ENCODE measurements around the gene MUCL3. TPM values are rescaled to one million over a fixed set of nuclear protein-coding genes. Genes with fewer than 3 reads are reported as not detected.
A peak's percentile ranks its signal among the peaks of the same experiment; 100 is the strongest.
"Not testable (repeated sequence)": the region's sequence is repeated elsewhere in the genome, so short reads cannot be mapped to it uniquely, and the experiment has no call there.

MUCL3 gene
- total and polyA plus RNA-seq, 2 donors (not counting 1 experiment from before 2014, with no cell fraction given), result not detected

DNA sequence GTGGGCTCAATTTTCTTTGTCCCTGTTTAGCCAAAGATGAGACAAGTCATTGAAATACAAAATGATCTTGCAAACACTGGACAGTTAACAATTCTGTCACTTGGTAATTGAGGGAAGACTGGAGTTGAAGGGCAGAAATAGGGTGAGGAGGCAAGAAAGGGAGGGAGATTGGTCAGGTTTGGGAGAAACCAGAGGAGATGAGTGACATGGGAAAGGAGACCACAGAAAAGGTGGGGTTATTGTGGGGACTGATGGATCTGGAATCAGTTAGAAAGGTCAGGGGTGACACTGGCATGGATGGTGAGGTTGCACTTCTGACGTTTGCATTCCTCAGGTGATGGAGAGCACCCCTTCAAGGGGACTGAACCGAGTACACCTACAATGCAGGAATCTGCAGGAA, 32.1 kb upstream of the MUCL3 start:
- ChIA-PET CTCF (interaction anchor here (1.4 to 1.5 kb wide), 2 partner anchors 25 to 171 kb away, joined by 3 read pairs; partner anchors contain the start of gene DDR1), POLR2A (no interaction called here)
- Histone ChIP-seq H3K9me3 (ENCODE audit: control extremely low read depth in 1 of 3, control insufficient read depth in 2 of 3, insufficient read depth in 1 of 3, low read length in 2 of 3) (no peaks in the 10 kb centered on the region), H3K4me2 (replicated peaks; ENCODE audit: low read depth, low read length, poor library complexity, severe bottlenecking) (peak overlapping the region; percentile 93), H2AFZ (ENCODE audit: insufficient read depth, low read depth, low read length, poor library complexity, severe bottlenecking) (peak overlapping the region; percentile 90), H3K4me1 (ENCODE audit: control insufficient read depth in 2 of 2, insufficient read depth in 2 of 2, low read length in 2 of 2) (peaks cover 12 to 25% of the 10 kb centered on the region in 2 donors), H4K20me1 (ENCODE audit: control insufficient read depth, insufficient read depth, low read length, poor library complexity, severe bottlenecking) (no peaks in the 10 kb centered on the region), H3K27me3 (replicated peaks in 1 of 4; ENCODE audit: control extremely low read depth in 1 of 4, control insufficient read depth in 3 of 4, insufficient read depth in 4 of 4, low read length in 3 of 4) (no peaks in the 10 kb centered on the region), H3K9ac (ENCODE audit: low read length) (peak overlapping the region; percentile 86), H3K79me2 (ENCODE audit: control insufficient read depth, insufficient read depth, low read length) (peaks cover 5% of the 10 kb centered on the region), H3K27ac (ENCODE audit: low read length in 2 of 2) (no peak overlapping the region), H3K36me3 (replicated peaks in 1 of 2; ENCODE audit: control extremely low read depth in 1 of 2, control insufficient read depth in 1 of 2, extremely low read depth in 1 of 2, insufficient read depth in 2 of 2, low read length in 1 of 2) (peaks cover 0 to 19% of the 10 kb centered on the region in 2 experiments), H3K4me3 (ENCODE audit: control extremely low read depth in 1 of 5, extremely low read depth in 1 of 5, insufficient read depth in 1 of 5, low read depth in 2 of 5, low read length in 4 of 5) (peak overlapping the region; percentile 71 to 99 (median 89))
- H3K27ac Mint-ChIP-seq, result no peak overlapping the region
- peaks cover 26% of the 10 kb centered on the region for H3K4me1 Mint-ChIP-seq
- TF ChIP-seq EZH2 (IDR thresholded peaks at IDR 0.05; ENCODE audit: borderline replicate concordance, insufficient read depth, low read depth, low read length, poor library complexity, severe bottlenecking), result no peak
- intact Hi-C loops (cut with micrococcal nuclease), result loop anchor here (5.0 kb wide), 1 partner anchor 291 kb away; the partner anchor contains the start of genes MRPS18B and PPP1R10
- no peak for DNase-seq
- H3K4me3 Mint-ChIP-seq, result peak overlapping the region; percentile 100
- ATAC-seq (ENCODE audit: low read depth), result no peak
- H3K9me3 Mint-ChIP-seq (ENCODE audit: insufficient read depth), result no peaks in the 10 kb centered on the region
- WGBS (ENCODE audit: insufficient coverage), result 36% methylated on average over 2 of the region's 2 CpGs
- H3K27me3 Mint-ChIP-seq, result no peaks in the 10 kb centered on the region

DNA sequence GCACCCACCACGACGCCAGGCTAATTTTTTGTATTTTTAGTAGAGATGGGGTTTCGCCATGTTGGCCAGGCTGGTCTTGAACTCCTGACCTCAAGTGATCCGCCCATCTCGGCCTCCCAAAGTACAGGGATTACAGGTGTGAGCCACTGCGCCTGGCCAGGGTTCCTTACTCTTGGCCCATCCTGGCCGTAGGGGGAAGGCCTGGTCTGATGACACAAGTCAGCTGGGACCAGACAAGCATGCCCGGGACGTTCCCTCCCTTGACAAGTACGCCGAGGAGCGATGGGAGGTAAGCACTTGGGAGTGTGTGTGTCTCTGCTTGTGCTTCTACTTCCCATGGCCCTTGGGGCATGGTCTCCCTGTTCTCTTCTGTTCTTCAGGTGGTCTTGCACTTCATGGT, 30.3 kb upstream of the MUCL3 start:
- H3K4me2 ChIP-seq (replicated peaks; ENCODE audit: low read depth, low read length, poor library complexity, severe bottlenecking); H3K27me3 Mint-ChIP-seq; H3K4me3 Mint-ChIP-seq; H3K27ac ChIP-seq (ENCODE audit: low read length in 2 of 2); H3K27ac Mint-ChIP-seq; DNase-seq; H3K27me3 ChIP-seq (replicated peaks in 1 of 4; ENCODE audit: control extremely low read depth in 1 of 4, control insufficient read depth in 3 of 4, insufficient read depth in 4 of 4, low read length in 3 of 4); POLR2A ChIA-PET; H3K9me3 ChIP-seq (ENCODE audit: control extremely low read depth in 1 of 3, control insufficient read depth in 2 of 3, insufficient read depth in 1 of 3, low read length in 2 of 3); H3K9me3 Mint-ChIP-seq (ENCODE audit: insufficient read depth); H3K4me3 ChIP-seq (ENCODE audit: control extremely low read depth in 1 of 5, extremely low read depth in 1 of 5, insufficient read depth in 1 of 5, low read depth in 2 of 5, low read length in 4 of 5); H3K9ac ChIP-seq (ENCODE audit: low read length); H4K20me1 ChIP-seq (ENCODE audit: control insufficient read depth, insufficient read depth, low read length, poor library complexity, severe bottlenecking); H2AFZ ChIP-seq (ENCODE audit: insufficient read depth, low read depth, low read length, poor library complexity, severe bottlenecking); ATAC-seq (ENCODE audit: low read depth); H3K79me2 ChIP-seq (ENCODE audit: control insufficient read depth, insufficient read depth, low read length): not testable (repeated sequence)
- Histone ChIP-seq H3K36me3 (replicated peaks in 1 of 2; ENCODE audit: control extremely low read depth in 1 of 2, control insufficient read depth in 1 of 2, extremely low read depth in 1 of 2, insufficient read depth in 2 of 2, low read length in 1 of 2) (peaks cover 0 to 19% of the 10 kb centered on the region in 2 experiments), H3K4me1 (ENCODE audit: control insufficient read depth in 2 of 2, insufficient read depth in 2 of 2, low read length in 2 of 2) (peaks cover 17 to 31% of the 10 kb centered on the region in 2 donors)
- intact Hi-C loops (cut with micrococcal nuclease), result loop anchor here (5.0 kb wide), 1 partner anchor 168 kb away; the partner anchor contains the start of genes FLOT1 and IER3
- peaks cover 38% of the 10 kb centered on the region for H3K4me1 Mint-ChIP-seq
- 98% methylated on average over 8 of the region's 12 CpGs for WGBS (ENCODE audit: insufficient coverage)
- CTCF ChIA-PET, result interaction anchor here (1.5 to 6.3 kb wide), 3 partner anchors 27 to 176 kb away, joined by 3 to 87 read pairs (median 3); partner anchors contain the start of gene DDR1
